K562 (cell line): ENCODE measurements around the gene HBQ1.

Source experiments
- ATF3 ChIP-seq, 2 experiments: fragments of 450-650 bp in 1 of 2; sonication (generic) in 1 of 2; formaldehyde crosslinking in 1 of 2; IDR thresholded peaks in 1 of 2; conservative IDR thresholded peaks in 1 of 2; 2 replicates each; pipeline versions ENCODE4 v1.6.1 to v1.8.1; 2016 to 2023; ENCODE audit warnings: mild to moderate bottlenecking in 2 of 2, moderate library complexity in 2 of 2, inconsistent platforms in 1 of 2, missing genetic modification reagents in 1 of 2
- CHD4 ChIP-seq: fragments of 200-600 bp; sonication (generic); IDR thresholded peaks from 3 replicates; pipeline ENCODE4 v1.6.1; 2012; ENCODE audit warnings: low read depth, mild to moderate bottlenecking, mixed read lengths, low read length, inconsistent platforms; ENCODE audit not compliant: insufficient read depth, insufficient replicate concordance, poor library complexity, severe bottlenecking
- CTCF ChIP-seq, 3 experiments: IDR thresholded peaks in 2 of 3; conservative IDR thresholded peaks in 1 of 3; 2 replicates each; pipeline ENCODE4 v1.5.1; 2011 to 2012; ENCODE audit warnings: low read length in 3 of 3, mild to moderate bottlenecking in 3 of 3, control low read depth in 2 of 3, improper control_type of control experiment in 1 of 3, inconsistent platforms in 1 of 3, low read depth in 1 of 3, mixed read lengths in 1 of 3, moderate library complexity in 1 of 3; ENCODE audit not compliant: insufficient read depth in 2 of 3
- E2F1 ChIP-seq: sonication (generic); formaldehyde crosslinking; IDR thresholded peaks from 2 replicates; pipeline ENCODE4 v1.8.1; 2023; ENCODE audit warnings: mild to moderate bottlenecking, missing genetic modification reagents, moderate library complexity
- KLF13 ChIP-seq: fragments of 450-650 bp; IDR thresholded peaks from 2 replicates; pipeline ENCODE4 v1.6.1; 2016; ENCODE audit warnings: missing genetic modification characterization, low read depth, mild to moderate bottlenecking, missing compliant biosample characterization, moderate library complexity, borderline replicate concordance
- POLR2AphosphoS5 ChIP-seq: IDR thresholded peaks from 2 replicates; pipeline ENCODE4 v1.6.1; 2011; ENCODE audit warnings: mild to moderate bottlenecking, low read depth, low read length, moderate library complexity; ENCODE audit not compliant: control insufficient read depth, insufficient read depth
- RBM17 ChIP-seq: fragments of 200-400 bp; formaldehyde crosslinking; IDR thresholded peaks from 2 replicates; pipeline ENCODE4 v1.6.1; 2017; ENCODE audit warnings: low read depth, mild to moderate bottlenecking, low read length, borderline replicate concordance
- RCOR1 ChIP-seq, 2 experiments: IDR thresholded peaks; 2 replicates each; pipeline ENCODE4 v1.6.1; 2012; ENCODE audit warnings: low read depth in 2 of 2, low read length in 2 of 2, borderline replicate concordance in 1 of 2, improper control_type of control experiment in 1 of 2
- REST ChIP-seq, 2 experiments: fragments of 450-650 bp; formaldehyde crosslinking in 1 of 2; IDR thresholded peaks; 2 replicates each; pipeline versions ENCODE4 v1.4.0 to v1.6.1; 2014 to 2020; ENCODE audit warnings: mild to moderate bottlenecking in 2 of 2, borderline replicate concordance in 1 of 2, low read depth in 1 of 2
- SMC3 ChIP-seq: conservative IDR thresholded peaks from 2 replicates; pipeline ENCODE4 v1.6.1; 2011; ENCODE audit warnings: low read depth, low read length, improper control_type of control experiment; ENCODE audit not compliant: insufficient read depth
- YY1 ChIP-seq, 3 experiments: IDR thresholded peaks; 2 replicates each; pipeline ENCODE4 v1.6.1; 2011; ENCODE audit warnings: low read length in 2 of 3, mild to moderate bottlenecking in 2 of 3, moderate library complexity in 2 of 3, borderline replicate concordance in 1 of 3, control low read depth in 1 of 3, low read depth in 1 of 3; ENCODE audit not compliant: insufficient read depth in 3 of 3, insufficient replicate concordance in 2 of 3, control insufficient read depth in 1 of 3, insufficient read length in 1 of 3; ENCODE audit errors: extremely low read depth in 1 of 3
- ZNF23 ChIP-seq: fragments of 250-450 bp; sonication (Bioruptor Pico); IDR thresholded peaks from 2 replicates; pipeline ENCODE4 v1.4.0; 2020; ENCODE audit warnings: mild to moderate bottlenecking

- TF ChIP-seq RCOR1 (IDR thresholded peaks at IDR 0.05; ENCODE audit: borderline replicate concordance in 1 of 2, low read depth in 2 of 2, low read length in 2 of 2) (no peak), CTCF (IDR thresholded peaks at IDR 0.05 in 2 of 3, conservative IDR thresholded peaks at IDR 0.05 in 1 of 3; ENCODE audit: insufficient read depth in 2 of 3, low read depth in 1 of 3, low read length in 3 of 3) (no peak), KLF13 (no peak), CHD4 (no peak), ATF3 (IDR thresholded peaks at IDR 0.05) (no peak), ATF3 (CRISPR knock-in tag; conservative IDR thresholded peaks at IDR 0.05) (no peak), RBM17 (no peak), YY1 (IDR thresholded peaks at IDR 0.05; ENCODE audit: borderline replicate concordance in 1 of 3, control insufficient read depth in 1 of 3, extremely low read depth in 1 of 3, insufficient read depth in 3 of 3, insufficient read length in 1 of 3, insufficient replicate concordance in 2 of 3, low read depth in 1 of 3, low read length in 2 of 3) (no peak), SMC3 (no peak), POLR2AphosphoS5 (no peak), E2F1 (CRISPR knock-in tag) (no peak), ZNF23 (CRISPR knock-in tag) (no peak), REST (IDR thresholded peaks at IDR 0.05; ENCODE audit: borderline replicate concordance) (no peak), REST (CRISPR knock-in tag; IDR thresholded peaks at IDR 0.05; ENCODE audit: low read depth) (no peak)
Observed at GRCh38 chr16:133716-134115, 46.5 kb upstream of the HBQ1 start.
